H1 (cell line): ENCODE data around the gene CFLAR. TPM values are rescaled to one million over a fixed set of nuclear protein-coding genes. Genes with fewer than 3 reads are reported as not detected.

Experiments used
- CTCF ChIA-PET: fragments of 300-600 bp; sonication (Branson Sonifier 250); formaldehyde crosslinking; loops from one replicate; lab custom pipeline; 2021; ENCODE audit not compliant: partially characterized antibody; lab: Charles Lee
- POLR2A ChIA-PET: fragments of 300-600 bp; sonication (Branson Sonifier 250); formaldehyde crosslinking; loops from one replicate; lab custom pipeline; 2021; ENCODE audit warnings: inconsistent platforms; ENCODE audit not compliant: partially characterized antibody; lab: Charles Lee
- DNase-seq, 2 experiments: peaks; one replicate each; pipeline versions ENCODE4 v3.0.0 to v3.0.0-alpha.2; 2010 to 2022; ENCODE audit warnings: low spot score in 2 of 2, low read depth in 1 of 2, mixed read lengths in 1 of 2
- FAIRE-seq: peaks from 2 replicates; lab custom pipeline; 2011; peaks lifted over from hg19 to GRCh38; lab: Jason Lieb, UNC
- H2AFZ ChIP-seq: 2 replicates; pipeline ENCODE4 v1.8.1; 2012; ENCODE audit warnings: low read length, inconsistent platforms
- H2AK5ac ChIP-seq: 2 replicates; pipeline ENCODE4 v1.6.1; 2013; ENCODE audit warnings: low read depth, low read length
- H2BK120ac ChIP-seq: replicated peaks from 2 replicates; pipeline ENCODE3; 2013; ENCODE audit warnings: low read depth, low read length, inconsistent platforms
- H2BK12ac ChIP-seq: 2 replicates; pipeline ENCODE4 v1.6.1; 2013; ENCODE audit warnings: low read depth, low read length
- H2BK15ac ChIP-seq: 2 replicates; pipeline ENCODE4 v1.6.1; 2013; ENCODE audit warnings: low read length
- H2BK20ac ChIP-seq: 2 replicates; pipeline ENCODE4 v1.6.1; 2013; ENCODE audit warnings: low read length
- H2BK5ac ChIP-seq: 2 replicates; pipeline ENCODE4 v1.6.1; 2013; ENCODE audit warnings: low read depth, low read length
- H3K14ac ChIP-seq: 2 replicates; pipeline ENCODE4 v1.6.1; 2013; ENCODE audit warnings: inconsistent platforms; ENCODE audit not compliant: insufficient read length
- H3K18ac ChIP-seq: 2 replicates; pipeline ENCODE4 v1.6.1; 2013; ENCODE audit warnings: low read length; ENCODE audit errors: extremely low read depth
- H3K23ac ChIP-seq: 2 replicates; pipeline ENCODE4 v1.6.1; 2013; ENCODE audit warnings: inconsistent platforms; ENCODE audit not compliant: insufficient read length
- H3K23me2 ChIP-seq: 2 replicates; pipeline ENCODE4 v1.6.1; 2013; ENCODE audit warnings: low read depth, low read length
- H3K27ac ChIP-seq: 2 replicates; pipeline ENCODE4 v1.6.1; 2011; ENCODE audit warnings: low read depth, low read length, inconsistent platforms
- H3K27me3 ChIP-seq, 4 experiments: replicated peaks in 1 of 4; 1 replicate in 1 of 4; 2 replicates in 3 of 4; pipeline versions ENCODE4 v1.6.1 to v1.8.1; 2011 to 2013; ENCODE audit warnings: low read length in 3 of 4, mild to moderate bottlenecking in 3 of 4, inconsistent platforms in 2 of 4, mixed read lengths in 2 of 4, moderate library complexity in 1 of 4; ENCODE audit not compliant: control insufficient read depth in 3 of 4, insufficient read depth in 3 of 4; ENCODE audit errors: extremely low read depth in 1 of 4
- H3K36me3 ChIP-seq, 4 experiments: 2 replicates each; pipeline versions ENCODE4 v1.6.1 to v1.8.1; 2011 to 2013; ENCODE audit warnings: mild to moderate bottlenecking in 4 of 4, low read length in 3 of 4, moderate library complexity in 2 of 4, control low read depth in 1 of 4, inconsistent platforms in 1 of 4; ENCODE audit not compliant: insufficient read depth in 4 of 4, control insufficient read depth in 2 of 4
- H3K4ac ChIP-seq: replicated peaks from 2 replicates; pipeline ENCODE3; 2013; ENCODE audit warnings: low read length, low read depth, mixed read lengths, inconsistent platforms; ENCODE audit not compliant: insufficient read length
- H3K4me1 ChIP-seq, 4 experiments: replicated peaks in 1 of 4; 1 replicate in 1 of 4; 2 replicates in 3 of 4; pipeline versions ENCODE4 v1.6.1 to v1.8.1; 2011 to 2013; ENCODE audit warnings: low read length in 3 of 4, inconsistent platforms in 2 of 4, mixed read lengths in 1 of 4; ENCODE audit not compliant: insufficient read depth in 4 of 4, control insufficient read depth in 3 of 4
- H3K4me2 ChIP-seq, 2 experiments: 2 replicates each; pipeline versions ENCODE4 v1.6.1 to v1.8.1; 2011 to 2013; ENCODE audit warnings: low read depth in 2 of 2, low read length in 2 of 2, control low read depth in 1 of 2, inconsistent platforms in 1 of 2, mild to moderate bottlenecking in 1 of 2; ENCODE audit not compliant: insufficient read depth in 1 of 2
- H3K4me3 ChIP-seq, 4 experiments: fragments of 200-600, 300-600 bp in 1 of 4; sonication (generic), shearing (Covaris generic), sonication (Bioruptor Twin) in 1 of 4; 2 replicates each; pipeline versions ENCODE4 v1.5.1 to v1.8.1; 2011 to 2016; ENCODE audit warnings: low read length in 4 of 4, low read depth in 3 of 4, control low read depth in 2 of 4, inconsistent platforms in 2 of 4, mild to moderate bottlenecking in 2 of 4, mixed read lengths in 1 of 4, moderate library complexity in 1 of 4; ENCODE audit not compliant: insufficient read depth in 2 of 4; ENCODE audit errors: extremely low read depth in 1 of 4
- H3K56ac ChIP-seq: replicated peaks from 2 replicates; pipeline ENCODE3; 2013; ENCODE audit warnings: low read depth, mild to moderate bottlenecking, mixed read lengths, low read length, inconsistent platforms; ENCODE audit not compliant: insufficient read length
- H3K79me1 ChIP-seq: 2 replicates; pipeline ENCODE4 v1.6.1; 2013; ENCODE audit warnings: low read depth, low read length, control low read depth
- H3K79me2 ChIP-seq, 2 experiments: 2 replicates each; pipeline versions ENCODE4 v1.6.1 to v1.8.1; 2012 to 2013; ENCODE audit warnings: low read length in 2 of 2, mild to moderate bottlenecking in 2 of 2, inconsistent platforms in 1 of 2; ENCODE audit not compliant: insufficient read depth in 2 of 2, control insufficient read depth in 1 of 2
- H3K9ac ChIP-seq, 4 experiments: replicated peaks in 1 of 4; 1 replicate in 1 of 4; 2 replicates in 3 of 4; pipeline versions ENCODE4 v1.6.1 to v1.8.1; 2011 to 2013; ENCODE audit warnings: low read depth in 3 of 4, low read length in 3 of 4, control low read depth in 2 of 4, mild to moderate bottlenecking in 2 of 4, moderate library complexity in 2 of 4, inconsistent platforms in 1 of 4; ENCODE audit errors: extremely low read depth in 1 of 4
- H3K9me3 ChIP-seq, 2 experiments: 2 replicates each; pipeline versions ENCODE4 v1.6.1 to v1.8.1; 2012 to 2013; ENCODE audit warnings: mild to moderate bottlenecking in 2 of 2, moderate library complexity in 2 of 2, control low read depth in 1 of 2, inconsistent platforms in 1 of 2, low read depth in 1 of 2, low read length in 1 of 2, mixed read lengths in 1 of 2; ENCODE audit not compliant: insufficient read depth in 2 of 2
- H4K20me1 ChIP-seq, 2 experiments: replicated peaks in 1 of 2; 2 replicates each; pipeline versions ENCODE3 to v1.8.1; 2011 to 2013; ENCODE audit warnings: inconsistent platforms in 2 of 2, low read length in 2 of 2, mild to moderate bottlenecking in 1 of 2; ENCODE audit not compliant: insufficient read depth in 2 of 2, control insufficient read depth in 1 of 2
- H4K5ac ChIP-seq: 2 replicates; pipeline ENCODE4 v1.6.1; 2013; ENCODE audit warnings: low read length, low read depth, mixed read lengths, inconsistent platforms; ENCODE audit not compliant: insufficient read length
- H4K8ac ChIP-seq: 2 replicates; pipeline ENCODE4 v1.8.0; 2013; ENCODE audit warnings: mild to moderate bottlenecking, moderate library complexity, low read length, inconsistent platforms; ENCODE audit not compliant: insufficient read depth; ENCODE audit errors: extremely low read depth
- H4K91ac ChIP-seq: replicated peaks from 2 replicates; pipeline ENCODE3; 2013; ENCODE audit warnings: low read length, mixed read lengths, inconsistent platforms; ENCODE audit not compliant: insufficient read length
- BRCA1 ChIP-seq: IDR thresholded peaks from 2 replicates; pipeline ENCODE4 v1.6.1; 2012; ENCODE audit warnings: low read depth, low read length, improper control_type of control experiment
- CBX8 ChIP-seq: fragments of 300-800, 300-1000 bp; sonication (generic); IDR thresholded peaks from 2 replicates; pipeline ENCODE4 v1.7.1; 2016; ENCODE audit warnings: low read depth, low read length, borderline replicate concordance
- CREB1 ChIP-seq: IDR thresholded peaks from 2 replicates; pipeline ENCODE4 v1.6.1; 2012; ENCODE audit warnings: inconsistent platforms
- EZH2 ChIP-seq: fragments of 200-600 bp; sonication (generic); IDR thresholded peaks from 2 replicates; pipeline ENCODE4 v1.7.1; 2012; ENCODE audit warnings: low read depth, mild to moderate bottlenecking, moderate library complexity, low read length, inconsistent platforms; ENCODE audit not compliant: severe bottlenecking
- KDM5A ChIP-seq: fragments of 200-600 bp; IDR thresholded peaks from 2 replicates; pipeline ENCODE4 v1.7.1; 2012; ENCODE audit warnings: mild to moderate bottlenecking, low read length, inconsistent platforms, mixed read lengths
- MAFK ChIP-seq: IDR thresholded peaks from 2 replicates; pipeline ENCODE4 v1.6.1; 2012; ENCODE audit warnings: low read depth, mild to moderate bottlenecking, improper control_type of control experiment, low read length
- PHF8 ChIP-seq: fragments of 200-600 bp; sonication (generic); conservative IDR thresholded peaks from 2 replicates; pipeline ENCODE4 v1.7.1; 2012; ENCODE audit warnings: low read depth, mild to moderate bottlenecking, inconsistent platforms, low read length, moderate library complexity
- POLR2A ChIP-seq, 2 experiments: IDR thresholded peaks; 1 replicate in 1 of 2; 2 replicates in 1 of 2; pipeline ENCODE4 v1.6.1; 2011; ENCODE audit warnings: low read depth in 2 of 2, low read length in 2 of 2, mild to moderate bottlenecking in 2 of 2; ENCODE audit errors: control extremely low read depth in 1 of 2
- RXRA ChIP-seq: IDR thresholded peaks from 2 replicates; pipeline ENCODE4 v1.6.1; 2011; ENCODE audit warnings: low read depth, mild to moderate bottlenecking, low read length, moderate library complexity; ENCODE audit not compliant: insufficient read depth
- SIRT6 ChIP-seq: IDR thresholded peaks from one replicate; pipeline ENCODE4 v1.7.1; 2012; ENCODE audit warnings: low read length, inconsistent platforms
- TBP ChIP-seq: IDR thresholded peaks from 2 replicates; pipeline ENCODE4 v1.6.1; 2011; ENCODE audit warnings: low read depth, low read length, improper control_type of control experiment
- TEAD4 ChIP-seq: IDR thresholded peaks from 2 replicates; pipeline ENCODE4 v1.6.1; 2012; ENCODE audit warnings: low read depth, low read length, inconsistent platforms, mixed read lengths
- ZNF274 ChIP-seq: IDR thresholded peaks from 2 replicates; pipeline ENCODE4 v1.7.0; 2012; ENCODE audit warnings: low read length, borderline replicate concordance; ENCODE audit errors: extremely low read depth
- WGBS, 2 experiments: shearing (Covaris generic) in 1 of 2; methylation state at CpG; one replicate each; pipeline versions ENCODE4 v1.1.6 to v1.1.7; 2013 to 2015; ENCODE audit warnings: low lambda C conversion rate in 2 of 2, mixed read lengths in 2 of 2, inconsistent platforms in 1 of 2, low coverage in 1 of 2, missing lambda C conversion rate in 1 of 2; ENCODE audit not compliant: insufficient replicate concordance in 2 of 2, insufficient coverage in 1 of 2, insufficient read length in 1 of 2; ENCODE audit errors: extremely low coverage in 1 of 2, missing lambda C conversion rate in 1 of 2; 5-methylcytosine and 5-hydroxymethylcytosine counted together
- polyA plus RNA-seq, 7 experiments: library from polyadenylated mRNA; depleted of rRNA in 3 of 7; stranded (reverse) in 5 of 7; unstranded in 2 of 7; fragments of >200 nt in 5 of 7; fragments of 200-250 nt in 2 of 7; gene quantifications; 1 replicate in 5 of 7; 2 replicates in 1 of 7; 4 replicates in 1 of 7; pipeline versions ENCODE4 v1.2.1 to v1.2.3, GENCODE V29; 2011 to 2013; ENCODE audit warnings: missing spikeins in 2 of 7, mixed read lengths in 2 of 7
- total RNA-seq: library from RNA; stranded (reverse); fragmentation: NEBNext Ultra II Directional; extraction: Animal tissue kit (Norgen Biotek cat#: 25700); gene quantifications from 2 replicates; pipeline ENCODE4 v1.2.1, GENCODE V29; 2021
- TF ChIP-seq, protein P1 (sequence below): IDR thresholded peaks from 2 replicates; pipeline ENCODE4 v1.6.1; 2011; ENCODE audit warnings: low read length, improper control_type of control experiment

Gene CFLAR
- total and polyA plus RNA-seq, 2 of the 8 experiments (the other 6 are each of a cell fraction or from before 2014, with no cell fraction given): 1.1 to 3.9 TPM

DNA sequence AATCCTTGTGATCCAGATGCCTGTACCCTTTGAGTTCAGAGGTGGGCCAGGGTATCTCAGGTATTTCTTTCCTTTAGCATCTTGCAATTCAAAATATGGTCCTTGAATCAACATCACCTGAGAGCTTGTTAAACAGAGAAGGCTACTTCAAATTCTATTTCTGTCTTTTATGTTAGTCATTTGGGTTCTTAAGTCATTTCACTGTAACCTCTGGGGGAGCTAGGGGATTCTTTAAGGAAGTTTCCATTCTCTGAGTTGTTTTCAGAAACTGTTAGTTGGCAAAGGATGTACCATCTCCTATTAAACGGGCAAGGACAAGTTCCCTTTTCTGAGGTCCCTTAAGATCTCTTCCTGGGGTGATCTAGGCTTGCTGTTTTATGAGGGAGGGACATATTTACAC lies 16.6 kb downstream of the CFLAR start:
- DNase-seq (no peak), FAIRE-seq (no peak)
- Histone ChIP-seq H3K23ac (no peak overlapping the region), H4K20me1 (no peaks in the 10 kb centered on the region), H3K4me3 (no peak overlapping the region), H3K14ac (no peak overlapping the region)
- TF ChIP-seq BRCA1 (no peak), EZH2 (no peak), MAFK (no peak), KDM5A (no peak), ZNF274 (no peak), CREB1 (no peak), SIRT6 (no peak), RXRA (no peak), CBX8 (no peak), PHF8 (no peak), TEAD4 (no peak), TBP (no peak), POLR2A (IDR thresholded peaks at IDR 0.05; ENCODE audit: control extremely low read depth in 1 of 2, low read depth in 2 of 2, low read length in 2 of 2) (no peak)
- TF ChIP-seq, protein P1, sequence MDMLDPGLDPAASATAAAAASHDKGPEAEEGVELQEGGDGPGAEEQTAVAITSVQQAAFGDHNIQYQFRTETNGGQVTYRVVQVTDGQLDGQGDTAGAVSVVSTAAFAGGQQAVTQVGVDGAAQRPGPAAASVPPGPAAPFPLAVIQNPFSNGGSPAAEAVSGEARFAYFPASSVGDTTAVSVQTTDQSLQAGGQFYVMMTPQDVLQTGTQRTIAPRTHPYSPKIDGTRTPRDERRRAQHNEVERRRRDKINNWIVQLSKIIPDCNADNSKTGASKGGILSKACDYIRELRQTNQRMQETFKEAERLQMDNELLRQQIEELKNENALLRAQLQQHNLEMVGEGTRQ: no peak
- TF ChIP-seq, all 59 proteins: peak for 0
- no peak overlapping the region for H4K91ac ChIP-seq
- H3K27ac ChIP-seq: no peak overlapping the region
- H3K4ac ChIP-seq: no peak overlapping the region
- H4K8ac ChIP-seq: no peak overlapping the region
- no peak overlapping the region for H2BK15ac ChIP-seq
- no peaks in the 10 kb centered on the region for H3K79me1 ChIP-seq
- POLR2A ChIA-PET: interaction anchor here (1.0 to 1.7 kb wide), 2 partner anchors 16 to 243 kb away, joined by 3 to 4 read pairs; partner anchors contain the start of genes NIF3L1 and PPIL3
- H3K56ac ChIP-seq: no peak overlapping the region
- H3K23me2 ChIP-seq: no peaks in the 10 kb centered on the region
- peaks cover 0 to 3% (median under 1%) of the 10 kb centered on the region in 4 experiments; a peak in 3 of 7 replicates for H3K4me1 ChIP-seq
- no peak overlapping the region for H3K18ac ChIP-seq
- no peak overlapping the region for H4K5ac ChIP-seq
- H3K4me2 ChIP-seq: no peak overlapping the region
- CTCF ChIA-PET: interaction anchor here (0.7 to 2.4 kb wide), 3 partner anchors 12 to 169 kb away, joined by 3 to 10 read pairs (median 8); partner anchors contain the start of gene ORC2
- H3K9ac ChIP-seq: no peak overlapping the region
- 91% methylated on average over 1 of the region's 1 CpG; no CpG with 5 or more reads in 1 of the 2 experiments for WGBS, 2 experiments
- H2AK5ac ChIP-seq: no peak overlapping the region
- H3K36me3 ChIP-seq: no peaks in the 10 kb centered on the region; a peak in 2 of 8 replicates
- H3K27me3 ChIP-seq: no peaks in the 10 kb centered on the region
- no peak overlapping the region for H2BK120ac ChIP-seq
- no peak overlapping the region for H2BK5ac ChIP-seq
- no peaks in the 10 kb centered on the region for H3K79me2 ChIP-seq
- no peaks in the 10 kb centered on the region for H3K9me3 ChIP-seq
- H2BK20ac ChIP-seq: no peak overlapping the region
- H2AFZ ChIP-seq: no peak overlapping the region
- H2BK12ac ChIP-seq: no peak overlapping the region
